Stimulated activated CD4-positive, alpha-beta T cell treated with anti-CD3 and anti-CD28 coated beads, Interleukin-2, amount 100 ng/mL, for 24 hours (primary cell): ENCODE data around the gene NID2.
A peak's percentile ranks its signal among the peaks of the same experiment; 100 is the strongest.

Experiments used
- DNase-seq, 2 donors: peaks; one replicate each; pipeline ENCODE4 v3.0.0-alpha.2; 2020

Gene NID2, protein sequence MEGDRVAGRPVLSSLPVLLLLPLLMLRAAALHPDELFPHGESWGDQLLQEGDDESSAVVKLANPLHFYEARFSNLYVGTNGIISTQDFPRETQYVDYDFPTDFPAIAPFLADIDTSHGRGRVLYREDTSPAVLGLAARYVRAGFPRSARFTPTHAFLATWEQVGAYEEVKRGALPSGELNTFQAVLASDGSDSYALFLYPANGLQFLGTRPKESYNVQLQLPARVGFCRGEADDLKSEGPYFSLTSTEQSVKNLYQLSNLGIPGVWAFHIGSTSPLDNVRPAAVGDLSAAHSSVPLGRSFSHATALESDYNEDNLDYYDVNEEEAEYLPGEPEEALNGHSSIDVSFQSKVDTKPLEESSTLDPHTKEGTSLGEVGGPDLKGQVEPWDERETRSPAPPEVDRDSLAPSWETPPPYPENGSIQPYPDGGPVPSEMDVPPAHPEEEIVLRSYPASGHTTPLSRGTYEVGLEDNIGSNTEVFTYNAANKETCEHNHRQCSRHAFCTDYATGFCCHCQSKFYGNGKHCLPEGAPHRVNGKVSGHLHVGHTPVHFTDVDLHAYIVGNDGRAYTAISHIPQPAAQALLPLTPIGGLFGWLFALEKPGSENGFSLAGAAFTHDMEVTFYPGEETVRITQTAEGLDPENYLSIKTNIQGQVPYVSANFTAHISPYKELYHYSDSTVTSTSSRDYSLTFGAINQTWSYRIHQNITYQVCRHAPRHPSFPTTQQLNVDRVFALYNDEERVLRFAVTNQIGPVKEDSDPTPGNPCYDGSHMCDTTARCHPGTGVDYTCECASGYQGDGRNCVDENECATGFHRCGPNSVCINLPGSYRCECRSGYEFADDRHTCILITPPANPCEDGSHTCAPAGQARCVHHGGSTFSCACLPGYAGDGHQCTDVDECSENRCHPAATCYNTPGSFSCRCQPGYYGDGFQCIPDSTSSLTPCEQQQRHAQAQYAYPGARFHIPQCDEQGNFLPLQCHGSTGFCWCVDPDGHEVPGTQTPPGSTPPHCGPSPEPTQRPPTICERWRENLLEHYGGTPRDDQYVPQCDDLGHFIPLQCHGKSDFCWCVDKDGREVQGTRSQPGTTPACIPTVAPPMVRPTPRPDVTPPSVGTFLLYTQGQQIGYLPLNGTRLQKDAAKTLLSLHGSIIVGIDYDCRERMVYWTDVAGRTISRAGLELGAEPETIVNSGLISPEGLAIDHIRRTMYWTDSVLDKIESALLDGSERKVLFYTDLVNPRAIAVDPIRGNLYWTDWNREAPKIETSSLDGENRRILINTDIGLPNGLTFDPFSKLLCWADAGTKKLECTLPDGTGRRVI (N-terminal part only)

DNA sequence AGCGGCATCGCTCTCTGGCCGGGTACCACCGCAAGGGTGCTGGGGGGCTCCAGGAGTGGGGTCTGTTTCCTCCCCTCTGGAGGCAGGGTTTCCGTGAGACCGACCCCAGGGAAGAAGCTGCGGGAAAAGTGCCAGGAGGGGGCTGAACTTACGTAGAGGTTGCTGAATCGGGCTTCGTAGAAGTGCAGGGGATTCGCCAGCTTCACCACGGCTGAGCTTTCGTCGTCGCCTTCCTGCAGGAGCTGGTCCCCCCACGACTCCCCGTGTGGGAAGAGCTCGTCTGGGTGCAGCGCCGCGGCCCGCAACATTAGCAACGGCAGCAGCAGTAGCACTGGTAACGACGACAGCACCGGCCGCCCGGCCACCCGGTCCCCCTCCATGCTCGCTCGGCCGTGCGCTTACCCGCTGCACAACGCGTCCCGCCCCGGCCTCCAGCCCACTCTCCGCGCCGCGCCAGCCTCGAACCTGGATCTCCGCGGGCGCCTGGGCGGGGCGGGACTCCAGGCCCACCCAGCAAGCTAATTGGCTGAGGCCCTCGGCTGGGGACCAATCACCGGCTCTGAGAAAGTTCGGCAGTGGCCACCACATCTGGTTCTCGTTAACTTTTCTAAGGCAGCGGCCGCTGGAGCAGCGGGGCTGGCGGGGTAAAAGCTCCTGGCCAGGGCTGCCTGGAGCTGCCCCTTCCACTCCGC, at the start of gene NID2:
Gene NID2 (minus strand): TSS at position 445 of the 692 bp plus-strand sequence. CDS start 65 bp downstream, at position 380.
- DNase-seq = peak; percentile 59 to 69

- no peak for DNase-seq
Measured at GRCh38 chr14:52117111-52117832, 48.4 kb upstream of the NID2 start.

GRCh38 chr14:52115286-52115685, 46.4 kb upstream of the NID2 start:
- DNase-seq = no peak

DNA sequence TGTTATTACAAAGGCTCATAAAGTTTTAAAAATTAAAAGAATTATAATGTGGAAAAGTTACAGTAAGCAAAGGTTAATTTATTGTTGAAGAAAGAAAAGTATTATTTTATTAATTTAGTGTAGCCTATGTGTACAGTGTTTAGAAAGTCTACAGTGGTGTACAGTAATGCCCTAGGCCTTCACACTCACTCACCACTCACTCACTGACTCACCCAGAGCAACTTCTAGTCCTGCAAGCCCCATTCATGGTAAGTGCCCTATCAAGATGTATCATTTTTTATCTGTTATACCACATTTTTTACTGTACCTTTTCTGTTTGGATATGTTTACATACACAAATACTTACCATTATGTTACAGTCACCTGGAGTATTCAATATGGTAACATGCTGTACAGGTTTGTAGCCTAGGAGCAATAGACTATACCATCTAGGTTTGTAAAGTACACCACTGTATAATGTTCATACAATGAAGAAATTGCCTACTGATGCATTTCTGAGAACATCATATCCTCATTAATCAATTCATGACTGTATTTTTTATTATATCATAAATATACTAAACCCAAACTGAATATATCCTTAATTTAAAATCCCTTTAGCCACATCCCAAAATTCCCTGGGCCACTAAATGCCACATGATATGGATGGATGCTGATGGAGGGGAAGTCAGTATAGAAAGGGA, 43.6 kb upstream of the NID2 start:
- DNase-seq = no peak

DNA sequence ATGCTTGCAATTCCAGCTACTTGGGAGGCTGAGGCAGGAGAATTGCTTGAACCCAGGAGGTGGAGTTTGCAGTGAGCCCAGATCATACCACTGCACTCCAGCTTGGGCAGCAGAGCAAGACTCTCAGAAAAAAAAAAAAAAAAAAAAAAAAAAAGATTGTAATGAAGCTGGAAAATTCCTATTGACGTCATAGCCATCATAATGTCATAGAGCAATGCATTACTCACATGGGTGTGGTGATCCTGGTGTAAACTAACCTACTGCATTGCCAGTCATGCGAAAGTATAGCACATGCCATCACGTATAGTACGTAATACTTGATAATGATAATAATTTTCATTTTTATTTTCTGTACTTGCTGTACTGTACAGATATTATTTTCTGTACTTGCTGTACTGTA, 42.7 kb upstream of the NID2 start:
- no peak for DNase-seq

GRCh38 chr14:52110441-52111086, 41.7 kb upstream of the NID2 start:
- no peak for DNase-seq

- DNase-seq = no peak
Measured at GRCh38 chr14:52108823-52109222, 40.0 kb upstream of the NID2 start.

- DNase-seq = no peak
Measured at GRCh38 chr14:52106840-52107239, 38.0 kb upstream of the NID2 start.

- no peak for DNase-seq
Measured at GRCh38 chr14:52103416-52103815, 34.6 kb upstream of the NID2 start.

- no peak for DNase-seq
Measured at GRCh38 chr14:52095794-52096193, 26.9 kb upstream of the NID2 start.

- no peak for DNase-seq
Measured at GRCh38 chr14:52095336-52095735, 26.5 kb upstream of the NID2 start.

DNA sequence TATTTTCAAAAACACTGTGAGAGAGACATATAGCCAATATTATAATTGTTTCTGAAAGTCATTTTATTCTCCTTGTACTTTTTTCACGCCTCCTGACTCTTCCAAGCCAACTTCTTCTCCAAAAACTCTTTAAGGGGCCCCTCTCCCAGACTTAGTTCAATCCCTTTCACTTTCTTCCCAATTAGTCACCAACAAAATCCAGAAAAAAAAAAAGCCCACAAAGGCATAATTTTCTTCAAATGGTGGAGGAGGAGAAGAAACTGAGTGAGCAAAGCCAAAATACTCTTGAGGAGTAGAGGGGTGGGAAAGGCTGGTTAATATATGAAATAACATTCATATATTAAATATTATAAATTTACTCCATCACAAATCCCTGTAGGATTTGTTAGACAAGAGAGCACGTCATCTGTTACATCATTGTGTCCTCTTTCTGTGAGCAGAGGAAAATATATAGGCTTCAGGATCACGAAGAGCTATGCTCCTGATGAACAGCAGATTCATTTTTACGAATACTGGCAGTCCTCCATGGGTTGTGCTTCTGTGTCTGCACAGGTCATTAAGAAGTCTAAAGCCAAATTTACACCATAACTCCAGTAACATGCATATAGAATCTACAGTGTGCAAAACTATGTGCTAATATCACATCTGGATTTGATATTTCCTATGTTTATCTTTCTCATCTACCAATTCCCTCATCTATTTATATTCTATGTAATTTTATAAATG, 25.9 kb upstream of the NID2 start:
- DNase-seq = no peak

GRCh38 chr14:52091928-52092327, 23.1 kb upstream of the NID2 start:
- no peak for DNase-seq

- no peak for DNase-seq
Measured at GRCh38 chr14:52090936-52091335, 22.1 kb upstream of the NID2 start.

DNA sequence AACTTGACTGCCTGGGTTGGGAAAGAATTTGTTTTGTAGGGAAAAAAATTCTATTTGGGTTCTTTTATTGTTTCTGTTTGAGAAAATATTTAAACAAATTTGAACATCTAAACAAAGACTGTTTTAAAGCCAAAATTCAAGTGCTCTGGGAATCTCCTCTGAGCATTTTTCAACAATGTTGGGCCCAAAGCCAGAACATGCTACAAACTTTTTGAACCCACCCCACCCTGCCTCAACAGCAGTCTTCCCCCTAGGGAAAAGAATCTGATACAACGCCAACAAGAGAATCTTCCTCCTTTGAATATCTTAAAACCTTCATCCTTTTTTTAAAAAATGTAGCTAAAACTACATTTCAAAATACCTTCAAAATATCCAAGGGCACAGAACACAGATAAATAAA, 20.4 kb upstream of the NID2 start:
- DNase-seq = no peak

DNA sequence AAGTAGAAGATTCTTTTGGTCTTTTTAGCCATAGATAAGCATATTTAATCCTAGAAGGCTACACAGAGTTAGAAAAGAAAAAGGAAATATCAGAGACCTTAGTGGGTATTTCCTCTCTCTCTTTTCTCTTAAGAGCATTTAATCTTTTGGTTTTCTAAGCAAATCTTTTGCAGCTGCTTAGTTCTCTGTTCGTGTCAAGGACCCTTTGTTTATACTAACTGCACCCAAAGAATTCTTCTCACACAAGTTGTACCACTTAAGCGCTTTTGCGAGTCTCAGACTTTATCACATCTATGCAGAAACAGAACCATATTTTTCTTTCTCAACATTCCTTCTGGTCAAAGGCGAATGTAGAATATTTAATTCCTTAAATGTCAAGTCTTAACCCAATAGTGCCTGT, 17.9 kb upstream of the NID2 start:
- DNase-seq = no peak

GRCh38 chr14:52082903-52083302, 14.0 kb upstream of the NID2 start:
- DNase-seq = no peak

- no peak for DNase-seq
Measured at GRCh38 chr14:52081964-52082363, 13.1 kb upstream of the NID2 start.

- DNase-seq = no peak
Measured at GRCh38 chr14:52080808-52081755, 12.2 kb upstream of the NID2 start.
